ENCODE data around the gene ECM1.

The ECM1 gene

GRCh38 chr1:150559656-150560010, 51.7 kb downstream of the ECM1 start:
- no peaks in the 10 kb centered on the region for H3K36me3 ChIP-seq (ENCODE audit: insufficient read depth)
- no peak overlapping the region for H3K27ac ChIP-seq
- peaks cover 9% of the 10 kb centered on the region; the same call in 1 of the 2 replicates for H3K79me2 ChIP-seq (ENCODE audit: insufficient read depth, low read depth)
- H3K4me1 ChIP-seq (ENCODE audit: low read depth, poor library complexity, severe bottlenecking) = peaks cover 37% of the 10 kb centered on the region
- H3K9ac ChIP-seq = no peak overlapping the region; the same call in 1 of the 2 replicates
- H4K20me1 ChIP-seq (ENCODE audit: insufficient read depth) = no peaks in the 10 kb centered on the region
- H2AFZ ChIP-seq (ENCODE audit: low read depth) = peak overlapping the region; percentile 81; the same call in 1 of the 2 replicates
- H3K27me3 ChIP-seq (ENCODE audit: insufficient read depth, low read depth) = no peaks in the 10 kb centered on the region
- no peak for TF ChIP-seq CTCF (conservative IDR thresholded peaks at IDR 0.05; ENCODE audit: low read depth, low read length)
- H3K4me2 ChIP-seq = peak overlapping the region; percentile 100; the same call in 1 of the 2 replicates
- H3K4me3 ChIP-seq (IDR thresholded peaks at IDR 0.05; ENCODE audit: insufficient read depth, low read depth, low read length) = no peak overlapping the region

GRCh38 chr1:150560011-150560438, 52.1 kb downstream of the ECM1 start:
- peak overlapping the region; percentile 81 for H2AFZ ChIP-seq (ENCODE audit: low read depth)
- peak overlapping the region; percentile 100 for H3K4me2 ChIP-seq
- H3K4me1 ChIP-seq (ENCODE audit: low read depth, poor library complexity, severe bottlenecking) = peaks cover 41% of the 10 kb centered on the region
- peak overlapping the region; percentile 77 for H3K27ac ChIP-seq
- H4K20me1 ChIP-seq (ENCODE audit: insufficient read depth) = no peaks in the 10 kb centered on the region
- peaks cover 13% of the 10 kb centered on the region; the same call in 1 of the 2 replicates for H3K79me2 ChIP-seq (ENCODE audit: insufficient read depth, low read depth)
- H3K4me3 ChIP-seq (IDR thresholded peaks at IDR 0.05; ENCODE audit: insufficient read depth, low read depth, low read length) = no peak overlapping the region
- peak; percentile 100 for TF ChIP-seq CTCF (conservative IDR thresholded peaks at IDR 0.05; ENCODE audit: low read depth, low read length)
- peak overlapping the region; percentile 58; the same call in 1 of the 2 replicates for H3K9ac ChIP-seq
- no peaks in the 10 kb centered on the region for H3K36me3 ChIP-seq (ENCODE audit: insufficient read depth)
- H3K27me3 ChIP-seq (ENCODE audit: insufficient read depth, low read depth) = no peaks in the 10 kb centered on the region

GRCh38 chr1:150560576-150561253, 52.8 kb downstream of the ECM1 start:
- TF ChIP-seq CTCF (conservative IDR thresholded peaks at IDR 0.05; ENCODE audit: low read depth, low read length) = peak; percentile 97
- H2AFZ ChIP-seq (ENCODE audit: low read depth) = peak overlapping the region; percentile 81
- peak overlapping the region; percentile 58 for H3K9ac ChIP-seq
- peaks cover 48% of the 10 kb centered on the region for H3K4me1 ChIP-seq (ENCODE audit: low read depth, poor library complexity, severe bottlenecking)
- H3K79me2 ChIP-seq (ENCODE audit: insufficient read depth, low read depth) = peaks cover 20% of the 10 kb centered on the region
- no peaks in the 10 kb centered on the region for H3K36me3 ChIP-seq (ENCODE audit: insufficient read depth)
- H3K4me2 ChIP-seq = peak overlapping the region; percentile 100
- no peaks in the 10 kb centered on the region for H4K20me1 ChIP-seq (ENCODE audit: insufficient read depth)
- H3K4me3 ChIP-seq (IDR thresholded peaks at IDR 0.05; ENCODE audit: insufficient read depth, low read depth, low read length) = peak overlapping the region; percentile 100
- peak overlapping the region; percentile 77 for H3K27ac ChIP-seq
- no peaks in the 10 kb centered on the region for H3K27me3 ChIP-seq (ENCODE audit: insufficient read depth, low read depth)

GRCh38 chr1:150561254-150561973, 53.5 kb downstream of the ECM1 start:
- Histone ChIP-seq H3K9ac (peak overlapping the region; percentile 58), H3K4me2 (peak overlapping the region; percentile 100), H3K79me2 (ENCODE audit: insufficient read depth, low read depth) (peaks cover 27% of the 10 kb centered on the region), H3K27ac (peak overlapping the region; percentile 77), H3K36me3 (ENCODE audit: insufficient read depth) (no peaks in the 10 kb centered on the region), H3K4me1 (ENCODE audit: low read depth, poor library complexity, severe bottlenecking) (peaks cover 55% of the 10 kb centered on the region), H3K27me3 (ENCODE audit: insufficient read depth, low read depth) (no peaks in the 10 kb centered on the region), H4K20me1 (ENCODE audit: insufficient read depth) (no peaks in the 10 kb centered on the region), H3K4me3 (IDR thresholded peaks at IDR 0.05; ENCODE audit: insufficient read depth, low read depth, low read length) (peak overlapping the region; percentile 100), H2AFZ (ENCODE audit: low read depth) (peak overlapping the region; percentile 81)
- peak; percentile 55; the same call in 1 of the 2 replicates for TF ChIP-seq CTCF (conservative IDR thresholded peaks at IDR 0.05; ENCODE audit: low read depth, low read length)
